Right renal pelvis (tissue), 4 donors: ENCODE measurements around the gene SLC28A1. TPM values are rescaled to one million over a fixed set of nuclear protein-coding genes. Genes with fewer than 3 reads are reported as not detected.
"Not testable (repeated sequence)": the region's sequence is repeated elsewhere in the genome, so short reads cannot be mapped to it uniquely, and the experiment has no call there.

Experiments used
- DNase-seq, 4 donors: peaks; one replicate each; pipeline ENCODE4 v3.0.0-alpha.2; 2013; ENCODE audit warnings: low read depth in 4 of 4, low spot score in 3 of 4, missing footprints in 1 of 4
- polyA plus RNA-seq, 4 donors: library from polyadenylated mRNA; unstranded; fragments of 120-200 nt; gene quantifications; one replicate each; pipeline ENCODE4 v1.2.1, GENCODE V29; 2013; ENCODE audit not compliant: insufficient read length in 4 of 4

Gene SLC28A1
- polyA plus RNA-seq, 4 donors: 4.3 to 8.5 (median 6.7) TPM

GRCh38 chr15:84983294-84983693 is 98.8 kb downstream of the SLC28A1 start:
- DNase-seq: no peak

GRCh38 chr15:84983711-84984110 is 99.2 kb downstream of the SLC28A1 start:
- no peak for DNase-seq

GRCh38 chr15:84985158-84985557 is 100.7 kb downstream of the SLC28A1 start:
- DNase-seq: no peak

GRCh38 chr15:84987351-84987750 is 102.9 kb downstream of the SLC28A1 start:
- not testable (repeated sequence) for DNase-seq

- no peak for DNase-seq
Measured at GRCh38 chr15:84987949-84988624, 103.6 kb downstream of the SLC28A1 start.

GRCh38 chr15:84988909-84989644 is 104.6 kb downstream of the SLC28A1 start:
- DNase-seq: no peak

GRCh38 chr15:84990507-84990906 is 106.0 kb downstream of the SLC28A1 start:
- DNase-seq: no peak

- DNase-seq: no peak
Measured at GRCh38 chr15:84991014-84991712, 106.7 kb downstream of the SLC28A1 start.

- no peak for DNase-seq
Measured at GRCh38 chr15:84992157-84992944, 107.9 kb downstream of the SLC28A1 start.

Other genes with a start within 250 kb of the SLC28A1 start
- 10 to 100 TPM; 36.0 to 43.6 (median 37.5) TPM for gene WDR73, start 230.4 kb upstream of the SLC28A1 start, polyA plus RNA-seq
- gene NMB, start 226.5 kb upstream of the SLC28A1 start, polyA plus RNA-seq: 1 to 10 TPM; 4.9 to 8.5 (median 5.8) TPM
- 100 to 1,000 TPM; 265 to 302 (median 296) TPM for gene SEC11A, start 168.5 kb upstream of the SLC28A1 start, polyA plus RNA-seq
- 10 to 100 TPM; 29.6 to 32.3 (median 31.8) TPM for gene ZNF592, start 136.1 kb upstream of the SLC28A1 start, polyA plus RNA-seq
- 10 to 100 TPM; 13.7 to 17.4 (median 15.9) TPM for gene ALPK3, start 67.3 kb upstream of the SLC28A1 start, polyA plus RNA-seq
- 10 to 100 TPM; 37.4 to 49.2 (median 42.2) TPM for gene PDE8A, start 97.2 kb downstream of the SLC28A1 start, polyA plus RNA-seq